ENCODE results near the gene PSMD11.
A peak's percentile ranks its signal among the peaks of the same experiment; 100 is the strongest.

The PSMD11 gene

GRCh38 chr17:32443827-32444300 lies 446 bp upstream of the PSMD11 start:
- Histone ChIP-seq H3K4me1 (ENCODE audit: control insufficient read depth, insufficient read depth, low read length) (peaks cover 9% of the 10 kb centered on the region), H3K9me3 (ENCODE audit: control insufficient read depth, insufficient read depth, low read depth, low read length) (no peaks in the 10 kb centered on the region), H3K27ac (ENCODE audit: extremely low read depth, low read depth, low read length) (no peak overlapping the region; the same call in 1 of the 2 replicates), H3K36me3 (ENCODE audit: control insufficient read depth in 2 of 2, insufficient read depth in 1 of 2, low read length in 2 of 2) (peaks cover 23 to 28% of the 10 kb centered on the region in 2 experiments), H3K4me3 (ENCODE audit: low read depth, low read length) (peak overlapping the region; percentile 94)
- TF ChIP-seq TRIM28 (IDR thresholded peaks at IDR 0.05; ENCODE audit: borderline replicate concordance, low read length) (peak; percentile 69; the same call in 1 of the 2 replicates), ZNF785 (tag by site-specific recombination; IDR thresholded peaks at IDR 0.05) (0 out of 2 replicates have a peak, but pooled peaks have one; percentile 31), ZNF121 (tag by site-specific recombination; IDR thresholded peaks at IDR 0.05) (peak; percentile 44; the same call in 1 of the 2 replicates), ELK4 (IDR thresholded peaks at IDR 0.05; ENCODE audit: borderline replicate concordance, low read depth, low read length) (no peak), ZNF26 (tag by site-specific recombination; IDR thresholded peaks at IDR 0.05) (no peak), ZNF626 (tag by site-specific recombination; IDR thresholded peaks at IDR 0.05) (no peak), ZNF398 (tag by site-specific recombination; IDR thresholded peaks at IDR 0.05) (peak; percentile 66), ZNF24 (tag by site-specific recombination; IDR thresholded peaks at IDR 0.05) (peak; percentile 78; the same call in 1 of the 2 replicates), KLF9 (tag by site-specific recombination; IDR thresholded peaks at IDR 0.05; ENCODE audit: low read depth) (peak; percentile 98; the same call in 1 of the 2 replicates), ZNF274 (IDR thresholded peaks at IDR 0.05; ENCODE audit: low read length) (no peak), ZNF274 (tag by site-specific recombination; IDR thresholded peaks at IDR 0.05; ENCODE audit: borderline replicate concordance) (no peak), ZBTB10 (tag by site-specific recombination; IDR thresholded peaks at IDR 0.05) (peak; percentile 82), ZBTB8A (tag by site-specific recombination; IDR thresholded peaks at IDR 0.05) (peak; percentile 83; the same call in 1 of the 2 replicates), HIC1 (tag by site-specific recombination; IDR thresholded peaks at IDR 0.05) (no peak), ZNF292 (tag by site-specific recombination; IDR thresholded peaks at IDR 0.05; ENCODE audit: borderline replicate concordance, low read depth) (no peak), ZNF654 (tag by site-specific recombination; IDR thresholded peaks at IDR 0.05; ENCODE audit: low read depth) (no peak)
- ChIA-PET CTCF (interaction anchor here (0.6 to 11.4 kb wide), 45 partner anchors 9 to 670 kb away, joined by 3 to 198 read pairs (median 4); partner anchors contain the start of genes CDK5R1 and MYO1D), POLR2A (interaction anchor here (0.8 to 1.5 kb wide), 13 partner anchors 8 to 191 kb away, joined by 3 to 6 read pairs (median 3); no protein-coding TSS in a partner anchor)
